Activated B cell treated with CpG ODN at 0.5 μM for 24 hours (primary cell): ENCODE measurements around the gene CCDC188. TPM values are rescaled to one million over a fixed set of nuclear protein-coding genes. Genes with fewer than 3 reads are reported as not detected.

Experiments used
- ATAC-seq: fragments of 200-7000 bp; cut with Tn5 transposase; one replicate; pipeline ENCODE4 v1.10.0; 2021; ENCODE audit warnings: low read depth, mild to moderate bottlenecking, moderate library complexity
- CTCF ChIA-PET: fragments of 350-600 bp; sonication (Branson Sonifier 250); formaldehyde crosslinking; loops from one replicate; lab custom pipeline; 2021; ENCODE audit warnings: antibody characterized with exemption; lab: Charles Lee
- POLR2A ChIA-PET: fragments of 350-600 bp; sonication (Branson Sonifier 250); formaldehyde crosslinking; loops from one replicate; lab custom pipeline; 2021; ENCODE audit warnings: antibody characterized with exemption; lab: Charles Lee
- DNase-seq: peaks from one replicate; pipeline ENCODE4 v3.0.0; 2022
- H3K27ac Mint-ChIP-seq: one replicate; pipeline ENCODE4 v1.8.0; 2020; ENCODE audit warnings: mixed read lengths
- H3K27me3 Mint-ChIP-seq: one replicate; pipeline ENCODE4 v1.8.0; 2021; ENCODE audit warnings: mixed read lengths
- H3K36me3 Mint-ChIP-seq: one replicate; pipeline ENCODE4 v1.8.0; 2021; ENCODE audit warnings: low read depth, mixed read lengths
- H3K4me1 Mint-ChIP-seq: one replicate; pipeline ENCODE4 v1.8.0; 2021; ENCODE audit warnings: mixed read lengths
- H3K4me3 Mint-ChIP-seq: one replicate; pipeline ENCODE4 v1.8.0; 2020; ENCODE audit warnings: mild to moderate bottlenecking, mixed read lengths
- H3K9me3 Mint-ChIP-seq: one replicate; pipeline ENCODE4 v1.8.0; 2020; ENCODE audit warnings: mixed read lengths
- CTCF ChIP-seq: fragments of 200-600 bp; IDR thresholded peaks from one replicate; pipeline ENCODE4 v1.8.0; 2022; ENCODE audit warnings: antibody characterized with exemption, mild to moderate bottlenecking
- intact Hi-C: fragments of 100-400 bp; cut with micrococcal nuclease; formaldehyde crosslinking; loops from one replicate; pipeline ENCODE4 v1.15.1; 2024
- total RNA-seq: library from RNA; stranded (reverse); gene quantifications from 2 replicates; pipeline ENCODE4 v1.2.3, GENCODE V29; 2022

CCDC188 gene
- total RNA-seq, 1 donor from 2014 or later: not detected

GRCh38 chr22:20151276-20151588 is 377 bp upstream of the CCDC188 start:
- Mint-ChIP-seq H3K27me3 (no peaks in the 10 kb centered on the region), H3K9me3 (no peaks in the 10 kb centered on the region), H3K4me1 (peaks cover 4% of the 10 kb centered on the region), H3K27ac (no peak overlapping the region), H3K36me3 (no peaks in the 10 kb centered on the region), H3K4me3 (no peak overlapping the region)
- intact Hi-C loops: no loop called here
- ATAC-seq (no peak), DNase-seq (no peak)
- ChIA-PET CTCF (no interaction called here), POLR2A (no interaction called here)
- TF ChIP-seq CTCF: no peak

GRCh38 chr22:20149257-20150250 is 1.3 kb downstream of the CCDC188 start:
- no peak for ATAC-seq

GRCh38 chr22:20148414-20148813 is 2.4 kb downstream of the CCDC188 start:
- intact Hi-C loops: no loop called here
- H3K4me1 Mint-ChIP-seq: peaks cover 4% of the 10 kb centered on the region
- no peak overlapping the region for H3K27ac Mint-ChIP-seq
- H3K36me3 Mint-ChIP-seq: peaks cover 7% of the 10 kb centered on the region
- ATAC-seq (no peak), DNase-seq (no peak)
- H3K9me3 Mint-ChIP-seq: no peaks in the 10 kb centered on the region
- CTCF ChIA-PET: no interaction called here
- no peaks in the 10 kb centered on the region for H3K27me3 Mint-ChIP-seq
- H3K4me3 Mint-ChIP-seq: no peak overlapping the region
- POLR2A ChIA-PET: no interaction called here
- TF ChIP-seq CTCF: no peak

More at GRCh38 chr22:20149257-20150250, 1.3 kb downstream of the CCDC188 start:
- POLR2A ChIA-PET: no interaction called here
- Mint-ChIP-seq H3K4me1 (peaks cover 4% of the 10 kb centered on the region), H3K4me3 (no peak overlapping the region), H3K27me3 (no peaks in the 10 kb centered on the region), H3K9me3 (no peaks in the 10 kb centered on the region), H3K27ac (no peak overlapping the region), H3K36me3 (peaks cover 3% of the 10 kb centered on the region)
- no peak for TF ChIP-seq CTCF
- no peak for DNase-seq
- CTCF ChIA-PET: no interaction called here
- intact Hi-C loops: no loop called here

GRCh38 chr22:20147237-20147988 is 3.4 kb downstream of the CCDC188 start:
- Mint-ChIP-seq H3K4me3 (no peak overlapping the region), H3K4me1 (peaks cover 4% of the 10 kb centered on the region), H3K27ac (no peak overlapping the region), H3K27me3 (no peaks in the 10 kb centered on the region), H3K9me3 (no peaks in the 10 kb centered on the region), H3K36me3 (peaks cover 7% of the 10 kb centered on the region)
- no peak for DNase-seq
- ChIA-PET CTCF (no interaction called here), POLR2A (no interaction called here)
- no peak for ATAC-seq
- TF ChIP-seq CTCF: no peak
- intact Hi-C loops: no loop called here

GRCh38 chr22:20146777-20147176 is 4.1 kb downstream of the CCDC188 start:
- peaks cover 7% of the 10 kb centered on the region for H3K36me3 Mint-ChIP-seq
- DNase-seq: no peak
- no peaks in the 10 kb centered on the region for H3K9me3 Mint-ChIP-seq
- H3K27ac Mint-ChIP-seq: no peak overlapping the region
- no peak overlapping the region for H3K4me3 Mint-ChIP-seq
- H3K27me3 Mint-ChIP-seq: no peaks in the 10 kb centered on the region
- intact Hi-C loops: no loop called here
- no peak for TF ChIP-seq CTCF
- CTCF ChIA-PET: no interaction called here
- peaks cover 4% of the 10 kb centered on the region for H3K4me1 Mint-ChIP-seq
- no peak for ATAC-seq
- POLR2A ChIA-PET: no interaction called here
